GM23338 (cell line): ENCODE data around the gene R3HDM2. TPM values are rescaled to one million over a fixed set of nuclear protein-coding genes. Genes with fewer than 3 reads are reported as not detected.
A peak's percentile ranks its signal among the peaks of the same experiment; 100 is the strongest.

ENCODE experiments used
- ATAC-seq: fragments of 200-7000 bp; cut with Tn5 transposase; 3 replicates; pipeline ENCODE4 v1.9.1; 2020
- DNase-seq: peaks from one replicate; pipeline ENCODE4 v3.0.0-alpha.2; 2015; ENCODE audit warnings: low spot score
- H2AFZ ChIP-seq: fragments of 200-600 bp; sonication (generic); 2 replicates; pipeline ENCODE4 v1.8.0; 2016; ENCODE audit warnings: antibody characterized with exemption, mild to moderate bottlenecking, moderate library complexity
- H3F3A ChIP-seq: fragments of 200-600 bp; sonication (generic); replicated peaks from 2 replicates; pipeline ENCODE4 v1.8.0; 2017; ENCODE audit warnings: antibody characterized with exemption, mixed run types, low read depth
- H3K27ac ChIP-seq: fragments of 200-600 bp; sonication (generic); 2 replicates; pipeline ENCODE4 v1.6.1; 2016; ENCODE audit warnings: low read depth
- H3K27me3 ChIP-seq: fragments of 200-600 bp; sonication (generic); 2 replicates; pipeline ENCODE4 v1.8.0; 2016; ENCODE audit warnings: mild to moderate bottlenecking, mixed run types, moderate library complexity; ENCODE audit not compliant: insufficient read depth
- H3K36me3 ChIP-seq: fragments of 200-600 bp; sonication (generic); 2 replicates; pipeline ENCODE4 v1.8.0; 2016; ENCODE audit warnings: mild to moderate bottlenecking; ENCODE audit not compliant: insufficient read depth
- H3K4me1 ChIP-seq: fragments of 200-600 bp; sonication (generic); 2 replicates; pipeline ENCODE4 v1.8.0; 2016; ENCODE audit warnings: mild to moderate bottlenecking, moderate library complexity; ENCODE audit not compliant: insufficient read depth
- H3K4me2 ChIP-seq: fragments of 200-600 bp; sonication (generic); 2 replicates; pipeline ENCODE4 v1.7.1; 2017; ENCODE audit warnings: mixed run types
- H3K4me3 ChIP-seq: fragments of 200-600 bp; sonication (generic); 2 replicates; pipeline ENCODE4 v1.6.1; 2016; ENCODE audit warnings: mixed run types
- H3K79me2 ChIP-seq: fragments of 200-600 bp; sonication (generic); replicated peaks from 2 replicates; pipeline ENCODE4 v1.8.0; 2017; ENCODE audit warnings: mild to moderate bottlenecking; ENCODE audit not compliant: insufficient read depth
- H3K9me2 ChIP-seq: fragments of 200-600 bp; sonication (generic); 2 replicates; pipeline ENCODE4 v1.8.0; 2017; ENCODE audit not compliant: insufficient read depth
- H4K20me1 ChIP-seq: fragments of 200-600 bp; sonication (generic); replicated peaks from 2 replicates; pipeline ENCODE4 v1.8.0; 2017; ENCODE audit warnings: mild to moderate bottlenecking; ENCODE audit not compliant: insufficient read depth
- H3K27ac Mint-ChIP-seq: 2 replicates; pipeline ENCODE4 v1.8.0; 2020; ENCODE audit warnings: inconsistent platforms, mild to moderate bottlenecking, moderate library complexity, mixed read lengths
- H3K27me3 Mint-ChIP-seq: 3 replicates; pipeline ENCODE4 v1.8.0; 2022; ENCODE audit warnings: low read depth, mild to moderate bottlenecking, moderate library complexity, mixed read lengths, inconsistent platforms; ENCODE audit not compliant: insufficient read depth, poor library complexity
- H3K36me3 Mint-ChIP-seq: 3 replicates; pipeline ENCODE4 v1.8.0; 2021; ENCODE audit warnings: low read depth, mild to moderate bottlenecking, inconsistent platforms, moderate library complexity, mixed read lengths
- H3K4me1 Mint-ChIP-seq: 3 replicates; pipeline ENCODE4 v1.8.0; 2020; ENCODE audit warnings: mild to moderate bottlenecking, inconsistent platforms, mixed read lengths
- H3K4me3 Mint-ChIP-seq: 3 replicates; pipeline ENCODE4 v1.8.0; 2021; ENCODE audit warnings: moderate library complexity, mild to moderate bottlenecking, inconsistent platforms, mixed read lengths
- H3K9me3 Mint-ChIP-seq: 3 replicates; pipeline ENCODE4 v1.8.0; 2020; ENCODE audit warnings: moderate library complexity, mild to moderate bottlenecking, inconsistent platforms, mixed read lengths
- CREB1 ChIP-seq: fragments of 250-450 bp; sonication (Bioruptor Pico); IDR thresholded peaks from 2 replicates; pipeline ENCODE4 v1.5.0; 2020; ENCODE audit warnings: low read depth, mild to moderate bottlenecking, moderate library complexity
- ETS1 ChIP-seq: IDR thresholded peaks from 2 replicates; pipeline ENCODE4 v1.6.1; 2016; ENCODE audit warnings: antibody characterized with exemption
- EZH2 ChIP-seq: fragments of 200-600 bp; sonication (generic); IDR thresholded peaks from one replicate; pipeline ENCODE4 v1.8.0; 2017; ENCODE audit warnings: antibody characterized with exemption, mild to moderate bottlenecking, low read depth; ENCODE audit not compliant: unreplicated experiment
- EZH2phosphoT487 ChIP-seq: fragments of 200-600 bp; sonication (generic); IDR thresholded peaks from one replicate; pipeline ENCODE4 v1.8.1; 2018; ENCODE audit warnings: antibody characterized with exemption; ENCODE audit not compliant: unreplicated experiment
- JUNB ChIP-seq: IDR thresholded peaks from one replicate; pipeline ENCODE4 v1.6.1; 2016; ENCODE audit warnings: antibody characterized with exemption; ENCODE audit not compliant: unreplicated experiment
- NANOG ChIP-seq: IDR thresholded peaks from 2 replicates; pipeline ENCODE4 v1.6.1; 2016; ENCODE audit warnings: antibody characterized with exemption, borderline replicate concordance
- POLR2AphosphoS5 ChIP-seq: IDR thresholded peaks from 2 replicates; pipeline ENCODE4 v1.6.1; 2016; ENCODE audit warnings: antibody characterized with exemption, low read depth
- STAT1 ChIP-seq: IDR thresholded peaks from one replicate; pipeline ENCODE4 v1.6.1; 2016; ENCODE audit warnings: antibody characterized with exemption; ENCODE audit not compliant: unreplicated experiment
- ZNF114 ChIP-seq: fragments of 250-450 bp; sonication (Bioruptor Pico); IDR thresholded peaks from 2 replicates; pipeline ENCODE4 v1.5.0; 2020; ENCODE audit warnings: mild to moderate bottlenecking, moderate library complexity
- ZNF331 ChIP-seq: fragments of 250-450 bp; sonication (Bioruptor Pico); IDR thresholded peaks from 2 replicates; pipeline ENCODE4 v1.5.0; 2020; ENCODE audit warnings: low read depth, mild to moderate bottlenecking, moderate library complexity
- polyA plus RNA-seq: library from polyadenylated mRNA; unstranded; fragments of >200 nt; fragmentation: Nextera tagmentation; extraction: Ambion mirVana; gene quantifications from 2 replicates; pipeline ENCODE4 v1.2.1, GENCODE V29; 2016
- total RNA-seq: library from RNA; depleted of rRNA; stranded (reverse); fragments of >200 nt; shearing (Covaris generic); gene quantifications from 2 replicates; pipeline ENCODE4 v1.2.3, GENCODE V29; 2014
- TF ChIP-seq, protein P1 (sequence below): fragments of 250-450 bp; sonication (Bioruptor Pico); IDR thresholded peaks from 2 replicates; pipeline ENCODE4 v1.5.0; 2020; ENCODE audit warnings: mild to moderate bottlenecking, moderate library complexity
- TF ChIP-seq, protein P2 (sequence below), 2 experiments: fragments of 200-600 bp in 1 of 2; sonication (generic) in 1 of 2; conservative IDR thresholded peaks; 2 replicates each; pipeline versions ENCODE4 v1.5.1 to v1.6.1; 2016 to 2017; ENCODE audit warnings: antibody characterized with exemption in 2 of 2, low read depth in 2 of 2, mild to moderate bottlenecking in 2 of 2, moderate library complexity in 1 of 2
- TF ChIP-seq, protein P3 (sequence below): IDR thresholded peaks from one replicate; pipeline ENCODE4 v1.6.1; 2018; ENCODE audit warnings: antibody characterized with exemption; ENCODE audit not compliant: unreplicated experiment

Gene R3HDM2
- total and polyA plus RNA-seq, 2 experiments from 2014 or later, result 9.6 to 19.6 TPM

DNA sequence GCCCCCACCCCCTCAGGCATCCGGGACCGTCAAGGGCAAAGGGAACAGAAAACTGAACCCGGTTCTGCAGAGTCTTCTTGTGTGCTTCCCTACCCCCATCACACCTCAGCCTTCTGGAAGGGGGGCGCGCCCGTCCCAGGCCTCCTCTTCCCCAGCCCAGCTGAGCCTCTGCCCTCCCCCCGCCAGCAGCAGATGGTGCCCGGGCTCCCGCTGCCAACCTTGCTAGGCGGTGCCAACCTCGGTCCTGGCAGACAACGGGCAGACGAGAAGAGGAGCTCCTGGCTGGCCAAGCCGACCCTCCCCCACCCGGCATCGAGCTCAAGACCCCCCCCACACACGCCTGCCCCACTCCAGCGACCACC is 188.5 kb downstream of the R3HDM2 start:
- H3K4me3 Mint-ChIP-seq, result peak overlapping the region; percentile 79
- Histone ChIP-seq H3K4me3 (peak overlapping the region; percentile 85), H4K20me1 (no peaks in the 10 kb centered on the region; the same call in 1 of the 2 replicates), H3K27ac (no peak overlapping the region), H3K79me2 (no peaks in the 10 kb centered on the region), H3K4me2 (peak overlapping the region; percentile 99), H2AFZ (no peak overlapping the region), H3K36me3 (no peaks in the 10 kb centered on the region), H3F3A (peaks cover 8% of the 10 kb centered on the region), H3K9me2 (no peaks in the 10 kb centered on the region), H3K4me1 (peaks cover 40% of the 10 kb centered on the region), H3K27me3 (peaks cover 69% of the 10 kb centered on the region)
- no peaks in the 10 kb centered on the region; the same call in 2 of the 3 replicates for H3K36me3 Mint-ChIP-seq
- no peak for ATAC-seq
- H3K9me3 Mint-ChIP-seq, result no peaks in the 10 kb centered on the region
- H3K4me1 Mint-ChIP-seq, result peaks cover 58% of the 10 kb centered on the region
- no peak for DNase-seq
- H3K27ac Mint-ChIP-seq, result no peak overlapping the region
- H3K27me3 Mint-ChIP-seq, result peaks cover 77% of the 10 kb centered on the region
- no peak for TF ChIP-seq ETS1
- TF ChIP-seq JUNB, result no peak
- no peak for TF ChIP-seq POLR2AphosphoS5
- TF ChIP-seq EZH2phosphoT487, result no peak
- no peak for TF ChIP-seq CREB1 (CRISPR knock-in tag)
- no peak for TF ChIP-seq ZNF114 (CRISPR knock-in tag)
- TF ChIP-seq, protein P1, sequence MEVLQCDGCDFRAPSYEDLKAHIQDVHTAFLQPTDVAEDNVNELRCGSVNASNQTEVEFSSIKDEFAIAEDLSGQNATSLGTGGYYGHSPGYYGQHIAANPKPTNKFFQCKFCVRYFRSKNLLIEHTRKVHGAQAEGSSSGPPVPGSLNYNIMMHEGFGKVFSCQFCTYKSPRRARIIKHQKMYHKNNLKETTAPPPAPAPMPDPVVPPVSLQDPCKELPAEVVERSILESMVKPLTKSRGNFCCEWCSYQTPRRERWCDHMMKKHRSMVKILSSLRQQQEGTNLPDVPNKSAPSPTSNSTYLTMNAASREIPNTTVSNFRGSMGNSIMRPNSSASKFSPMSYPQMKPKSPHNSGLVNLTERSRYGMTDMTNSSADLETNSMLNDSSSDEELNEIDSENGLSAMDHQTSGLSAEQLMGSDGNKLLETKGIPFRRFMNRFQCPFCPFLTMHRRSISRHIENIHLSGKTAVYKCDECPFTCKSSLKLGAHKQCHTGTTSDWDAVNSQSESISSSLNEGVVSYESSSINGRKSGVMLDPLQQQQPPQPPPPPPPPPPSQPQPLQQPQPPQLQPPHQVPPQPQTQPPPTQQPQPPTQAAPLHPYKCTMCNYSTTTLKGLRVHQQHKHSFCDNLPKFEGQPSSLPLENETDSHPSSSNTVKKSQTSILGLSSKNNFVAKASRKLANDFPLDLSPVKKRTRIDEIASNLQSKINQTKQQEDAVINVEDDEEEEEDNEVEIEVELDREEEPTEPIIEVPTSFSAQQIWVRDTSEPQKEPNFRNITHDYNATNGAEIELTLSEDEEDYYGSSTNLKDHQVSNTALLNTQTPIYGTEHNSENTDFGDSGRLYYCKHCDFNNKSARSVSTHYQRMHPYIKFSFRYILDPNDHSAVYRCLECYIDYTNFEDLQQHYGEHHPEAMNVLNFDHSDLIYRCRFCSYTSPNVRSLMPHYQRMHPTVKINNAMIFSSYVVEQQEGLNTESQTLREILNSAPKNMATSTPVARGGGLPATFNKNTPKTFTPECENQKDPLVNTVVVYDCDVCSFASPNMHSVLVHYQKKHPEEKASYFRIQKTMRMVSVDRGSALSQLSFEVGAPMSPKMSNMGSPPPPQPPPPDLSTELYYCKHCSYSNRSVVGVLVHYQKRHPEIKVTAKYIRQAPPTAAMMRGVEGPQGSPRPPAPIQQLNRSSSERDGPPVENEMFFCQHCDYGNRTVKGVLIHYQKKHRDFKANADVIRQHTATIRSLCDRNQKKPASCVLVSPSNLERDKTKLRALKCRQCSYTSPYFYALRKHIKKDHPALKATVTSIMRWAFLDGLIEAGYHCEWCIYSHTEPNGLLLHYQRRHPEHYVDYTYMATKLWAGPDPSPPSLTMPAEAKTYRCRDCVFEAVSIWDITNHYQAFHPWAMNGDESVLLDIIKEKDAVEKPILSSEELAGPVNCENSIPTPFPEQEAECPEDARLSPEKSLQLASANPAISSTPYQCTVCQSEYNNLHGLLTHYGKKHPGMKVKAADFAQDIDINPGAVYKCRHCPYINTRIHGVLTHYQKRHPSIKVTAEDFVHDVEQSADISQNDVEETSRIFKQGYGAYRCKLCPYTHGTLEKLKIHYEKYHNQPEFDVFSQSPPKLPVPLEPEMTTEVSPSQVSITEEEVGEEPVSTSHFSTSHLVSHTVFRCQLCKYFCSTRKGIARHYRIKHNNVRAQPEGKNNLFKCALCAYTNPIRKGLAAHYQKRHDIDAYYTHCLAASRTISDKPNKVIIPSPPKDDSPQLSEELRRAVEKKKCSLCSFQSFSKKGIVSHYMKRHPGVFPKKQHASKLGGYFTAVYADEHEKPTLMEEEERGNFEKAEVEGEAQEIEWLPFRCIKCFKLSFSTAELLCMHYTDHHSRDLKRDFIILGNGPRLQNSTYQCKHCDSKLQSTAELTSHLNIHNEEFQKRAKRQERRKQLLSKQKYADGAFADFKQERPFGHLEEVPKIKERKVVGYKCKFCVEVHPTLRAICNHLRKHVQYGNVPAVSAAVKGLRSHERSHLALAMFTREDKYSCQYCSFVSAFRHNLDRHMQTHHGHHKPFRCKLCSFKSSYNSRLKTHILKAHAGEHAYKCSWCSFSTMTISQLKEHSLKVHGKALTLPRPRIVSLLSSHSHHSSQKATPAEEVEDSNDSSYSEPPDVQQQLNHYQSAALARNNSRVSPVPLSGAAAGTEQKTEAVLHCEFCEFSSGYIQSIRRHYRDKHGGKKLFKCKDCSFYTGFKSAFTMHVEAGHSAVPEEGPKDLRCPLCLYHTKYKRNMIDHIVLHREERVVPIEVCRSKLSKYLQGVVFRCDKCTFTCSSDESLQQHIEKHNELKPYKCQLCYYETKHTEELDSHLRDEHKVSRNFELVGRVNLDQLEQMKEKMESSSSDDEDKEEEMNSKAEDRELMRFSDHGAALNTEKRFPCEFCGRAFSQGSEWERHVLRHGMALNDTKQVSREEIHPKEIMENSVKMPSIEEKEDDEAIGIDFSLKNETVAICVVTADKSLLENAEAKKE (CRISPR knock-in tag), result no peak
- TF ChIP-seq ZNF331 (CRISPR knock-in tag), result no peak
- no peak for TF ChIP-seq EZH2
- no peak for TF ChIP-seq NANOG
- TF ChIP-seq, protein P2, sequence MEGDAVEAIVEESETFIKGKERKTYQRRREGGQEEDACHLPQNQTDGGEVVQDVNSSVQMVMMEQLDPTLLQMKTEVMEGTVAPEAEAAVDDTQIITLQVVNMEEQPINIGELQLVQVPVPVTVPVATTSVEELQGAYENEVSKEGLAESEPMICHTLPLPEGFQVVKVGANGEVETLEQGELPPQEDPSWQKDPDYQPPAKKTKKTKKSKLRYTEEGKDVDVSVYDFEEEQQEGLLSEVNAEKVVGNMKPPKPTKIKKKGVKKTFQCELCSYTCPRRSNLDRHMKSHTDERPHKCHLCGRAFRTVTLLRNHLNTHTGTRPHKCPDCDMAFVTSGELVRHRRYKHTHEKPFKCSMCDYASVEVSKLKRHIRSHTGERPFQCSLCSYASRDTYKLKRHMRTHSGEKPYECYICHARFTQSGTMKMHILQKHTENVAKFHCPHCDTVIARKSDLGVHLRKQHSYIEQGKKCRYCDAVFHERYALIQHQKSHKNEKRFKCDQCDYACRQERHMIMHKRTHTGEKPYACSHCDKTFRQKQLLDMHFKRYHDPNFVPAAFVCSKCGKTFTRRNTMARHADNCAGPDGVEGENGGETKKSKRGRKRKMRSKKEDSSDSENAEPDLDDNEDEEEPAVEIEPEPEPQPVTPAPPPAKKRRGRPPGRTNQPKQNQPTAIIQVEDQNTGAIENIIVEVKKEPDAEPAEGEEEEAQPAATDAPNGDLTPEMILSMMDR (conservative IDR thresholded peaks at IDR 0.05; ENCODE audit: low read depth in 2 of 2), result no peak
- TF ChIP-seq, protein P3, sequence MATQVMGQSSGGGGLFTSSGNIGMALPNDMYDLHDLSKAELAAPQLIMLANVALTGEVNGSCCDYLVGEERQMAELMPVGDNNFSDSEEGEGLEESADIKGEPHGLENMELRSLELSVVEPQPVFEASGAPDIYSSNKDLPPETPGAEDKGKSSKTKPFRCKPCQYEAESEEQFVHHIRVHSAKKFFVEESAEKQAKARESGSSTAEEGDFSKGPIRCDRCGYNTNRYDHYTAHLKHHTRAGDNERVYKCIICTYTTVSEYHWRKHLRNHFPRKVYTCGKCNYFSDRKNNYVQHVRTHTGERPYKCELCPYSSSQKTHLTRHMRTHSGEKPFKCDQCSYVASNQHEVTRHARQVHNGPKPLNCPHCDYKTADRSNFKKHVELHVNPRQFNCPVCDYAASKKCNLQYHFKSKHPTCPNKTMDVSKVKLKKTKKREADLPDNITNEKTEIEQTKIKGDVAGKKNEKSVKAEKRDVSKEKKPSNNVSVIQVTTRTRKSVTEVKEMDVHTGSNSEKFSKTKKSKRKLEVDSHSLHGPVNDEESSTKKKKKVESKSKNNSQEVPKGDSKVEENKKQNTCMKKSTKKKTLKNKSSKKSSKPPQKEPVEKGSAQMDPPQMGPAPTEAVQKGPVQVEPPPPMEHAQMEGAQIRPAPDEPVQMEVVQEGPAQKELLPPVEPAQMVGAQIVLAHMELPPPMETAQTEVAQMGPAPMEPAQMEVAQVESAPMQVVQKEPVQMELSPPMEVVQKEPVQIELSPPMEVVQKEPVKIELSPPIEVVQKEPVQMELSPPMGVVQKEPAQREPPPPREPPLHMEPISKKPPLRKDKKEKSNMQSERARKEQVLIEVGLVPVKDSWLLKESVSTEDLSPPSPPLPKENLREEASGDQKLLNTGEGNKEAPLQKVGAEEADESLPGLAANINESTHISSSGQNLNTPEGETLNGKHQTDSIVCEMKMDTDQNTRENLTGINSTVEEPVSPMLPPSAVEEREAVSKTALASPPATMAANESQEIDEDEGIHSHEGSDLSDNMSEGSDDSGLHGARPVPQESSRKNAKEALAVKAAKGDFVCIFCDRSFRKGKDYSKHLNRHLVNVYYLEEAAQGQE, result no peak
- TF ChIP-seq STAT1, result no peak
